Retina (tissue), 1 donor: ENCODE measurements around the gene CITED2.

ENCODE experiments used
- DNase-seq: peaks from one replicate; pipeline ENCODE4 v3.0.0-alpha.2; 2016

Gene CITED2

DNA sequence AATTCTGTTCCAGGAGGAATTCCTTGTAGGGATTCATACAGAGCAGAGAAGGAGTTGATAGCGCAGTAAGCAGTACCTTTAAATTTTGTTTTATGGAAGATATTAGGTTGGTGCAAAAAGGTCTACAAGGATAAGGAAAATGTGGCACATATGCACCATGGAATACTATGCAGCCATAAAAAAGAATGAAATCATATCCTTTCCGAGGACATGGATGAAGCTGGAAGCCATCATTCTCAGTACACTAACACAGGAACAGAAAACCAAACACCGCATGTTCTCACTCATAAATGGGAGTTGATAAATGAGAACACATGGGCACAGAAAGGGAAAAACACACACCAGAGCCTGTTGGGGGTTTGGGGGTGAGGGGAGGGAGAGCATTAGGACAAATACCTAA lies 45.2 kb downstream of the CITED2 start:
- no peak for DNase-seq

DNA sequence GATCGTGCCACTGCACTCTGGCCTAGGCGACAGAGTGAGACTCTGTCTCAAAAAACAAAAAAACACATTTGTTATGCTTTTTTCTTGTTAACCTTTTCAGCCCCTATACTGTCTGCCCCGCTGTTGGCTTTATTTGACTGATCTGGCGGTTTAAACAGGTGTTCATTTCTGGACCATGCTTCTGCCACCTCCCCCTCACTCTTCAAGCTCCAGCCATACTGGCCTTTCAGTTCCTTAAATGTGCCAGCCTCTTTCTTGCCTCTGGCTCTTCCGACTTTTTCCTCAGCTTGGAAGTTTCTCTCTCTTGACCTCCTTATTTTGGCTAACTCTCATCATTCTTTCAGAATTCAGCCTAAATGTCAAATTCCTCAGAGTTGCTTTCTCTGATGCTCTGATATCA lies 47.4 kb downstream of the CITED2 start:
- DNase-seq = no peak

DNA sequence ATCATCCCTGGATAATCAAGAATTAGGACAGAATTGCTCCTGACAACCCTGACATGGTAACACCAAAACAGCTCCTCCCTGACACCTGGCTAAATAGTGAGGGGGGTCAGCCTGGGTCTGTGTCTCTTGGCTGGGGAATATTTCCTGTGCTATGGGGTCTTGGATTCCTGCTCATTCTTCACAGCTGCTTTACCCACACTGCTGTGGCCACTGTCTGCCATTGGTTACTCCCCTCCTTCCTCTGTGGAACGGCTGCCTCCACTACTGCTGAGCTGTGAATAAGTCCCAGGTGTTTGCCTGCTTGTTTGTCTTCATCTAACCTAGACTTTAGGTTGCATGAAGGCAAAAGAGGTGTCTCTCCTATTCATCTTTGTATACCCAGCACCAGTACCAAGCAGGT lies 48.8 kb downstream of the CITED2 start:
- DNase-seq = no peak

DNA sequence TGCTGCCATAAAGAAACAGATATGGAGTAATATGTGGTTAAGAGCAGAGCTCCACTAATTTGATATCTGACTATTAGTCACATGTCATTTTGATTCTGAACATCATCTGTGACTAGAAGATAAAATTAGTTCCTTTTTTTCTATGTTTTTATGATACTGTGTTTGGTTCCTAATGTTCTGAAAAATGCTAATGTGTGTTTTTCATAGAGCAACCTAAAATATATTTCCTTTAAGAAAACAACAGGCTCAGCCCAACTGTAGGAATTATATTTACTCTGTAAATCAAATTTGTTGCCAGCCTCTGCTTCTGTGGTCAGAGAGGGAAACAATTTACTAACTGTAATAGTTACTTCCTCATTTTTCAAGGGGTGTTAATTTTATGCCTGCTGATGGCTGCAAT lies 49.3 kb downstream of the CITED2 start:
- DNase-seq = no peak

DNA sequence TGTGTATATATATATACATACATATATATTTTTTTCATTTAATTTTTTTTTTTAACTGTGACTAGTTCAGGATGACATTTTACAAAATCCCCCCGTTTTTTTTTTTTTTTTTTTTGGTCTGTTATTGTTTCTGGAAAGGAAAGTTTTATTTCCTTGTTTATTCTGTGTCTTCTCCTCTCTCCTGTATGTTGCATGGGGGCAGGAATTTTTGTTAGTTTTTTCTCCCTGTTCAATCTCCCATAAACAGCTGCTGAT lies 50.2 kb downstream of the CITED2 start:
- DNase-seq = no peak

DNA sequence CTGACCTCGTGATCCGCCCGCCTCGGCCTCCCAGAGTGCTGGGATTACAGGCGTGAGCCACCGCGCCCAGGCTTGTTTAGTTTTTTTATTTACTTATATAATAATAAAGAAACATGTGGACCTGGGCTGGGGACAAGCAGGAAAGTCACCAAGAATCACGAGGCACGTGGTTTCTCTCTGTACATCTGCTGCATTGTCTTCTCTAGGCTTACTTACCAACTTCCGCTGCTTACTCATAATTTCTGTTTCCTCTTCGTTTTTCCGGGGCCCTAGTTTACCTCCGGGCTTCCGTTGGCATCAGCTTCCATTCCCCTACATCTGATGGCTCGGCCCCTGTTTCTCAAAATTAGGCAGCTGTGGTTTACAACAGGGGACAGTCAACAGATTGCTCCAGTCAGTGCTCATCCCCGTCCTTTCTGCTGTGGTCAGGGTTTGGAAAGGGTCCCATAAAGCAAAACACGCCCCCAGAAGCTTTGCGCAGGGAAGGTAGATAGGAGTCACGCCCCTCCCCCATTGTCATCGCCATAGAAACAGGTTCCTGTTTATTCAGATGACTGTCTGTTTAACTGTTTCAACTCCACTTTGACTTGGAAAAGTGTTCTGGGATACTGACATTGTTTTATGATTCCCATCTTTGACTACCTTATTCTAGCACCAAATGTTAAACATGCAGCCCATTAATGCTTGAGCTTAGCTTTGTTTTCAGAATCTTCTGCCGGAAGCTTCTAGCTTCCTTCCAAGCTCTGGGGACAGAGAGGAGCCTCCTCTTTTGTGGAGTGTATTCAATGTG lies 50.7 kb downstream of the CITED2 start:
- DNase-seq = no peak
